H9 (cell line): ENCODE measurements around the gene PLCB1. TPM values are rescaled to one million over a fixed set of nuclear protein-coding genes. Genes with fewer than 3 reads are reported as not detected.

Experiments
- DNase-seq: peaks from one replicate; pipeline ENCODE4 v3.0.0-alpha.2; 2017
- H2AFZ ChIP-seq: one replicate; pipeline ENCODE4 v1.6.1; 2013; ENCODE audit warnings: mild to moderate bottlenecking, low read length, control low read depth, moderate library complexity
- H2AK5ac ChIP-seq: 2 replicates; pipeline ENCODE4 v1.6.1; 2013; ENCODE audit warnings: low read length, control low read depth, mixed read lengths; ENCODE audit not compliant: insufficient read length
- H2BK120ac ChIP-seq: one replicate; pipeline ENCODE4 v1.6.1; 2013; ENCODE audit warnings: low read depth, mild to moderate bottlenecking, low read length, control low read depth, inconsistent platforms; ENCODE audit not compliant: poor library complexity, severe bottlenecking
- H2BK12ac ChIP-seq: 2 replicates; pipeline ENCODE4 v1.6.1; 2013; ENCODE audit warnings: low read length, control low read depth, mixed read lengths, low read depth; ENCODE audit not compliant: insufficient read length
- H2BK15ac ChIP-seq: 2 replicates; pipeline ENCODE4 v1.6.1; 2013; ENCODE audit warnings: low read depth, low read length, control low read depth
- H2BK20ac ChIP-seq: one replicate; pipeline ENCODE4 v1.6.1; 2013; ENCODE audit warnings: low read depth, mild to moderate bottlenecking, low read length, control low read depth, inconsistent platforms; ENCODE audit not compliant: poor library complexity, severe bottlenecking
- H2BK5ac ChIP-seq: 2 replicates; pipeline ENCODE4 v1.6.1; 2013; ENCODE audit warnings: low read length, control low read depth, mixed read lengths; ENCODE audit not compliant: insufficient read length
- H3K14ac ChIP-seq: 2 replicates; pipeline ENCODE4 v1.6.1; 2013; ENCODE audit warnings: low read length, control low read depth; ENCODE audit not compliant: insufficient read depth
- H3K18ac ChIP-seq: 2 replicates; pipeline ENCODE4 v1.6.1; 2013; ENCODE audit warnings: low read depth, mild to moderate bottlenecking, mixed read lengths, low read length, control low read depth; ENCODE audit not compliant: insufficient read length
- H3K23ac ChIP-seq: 2 replicates; pipeline ENCODE4 v1.6.1; 2013; ENCODE audit warnings: low read length, control low read depth, mixed read lengths, low read depth; ENCODE audit not compliant: insufficient read length
- H3K23me2 ChIP-seq: 2 replicates; pipeline ENCODE4 v1.6.1; 2013; ENCODE audit warnings: low read depth, mild to moderate bottlenecking, mixed read lengths, low read length, control low read depth; ENCODE audit not compliant: insufficient read length, poor library complexity, severe bottlenecking
- H3K27ac ChIP-seq: 2 replicates; pipeline ENCODE4 v1.5.1; 2013; ENCODE audit warnings: low read length, control low read depth, mixed read lengths, low read depth; ENCODE audit not compliant: insufficient read length
- H3K27me3 ChIP-seq: 2 replicates; pipeline ENCODE4 v1.6.1; 2013; ENCODE audit warnings: low read length, control low read depth, inconsistent platforms; ENCODE audit not compliant: insufficient read depth
- H3K4ac ChIP-seq: 2 replicates; pipeline ENCODE4 v1.6.1; 2013; ENCODE audit warnings: low read depth, mild to moderate bottlenecking, control low read depth, inconsistent platforms, low read length, moderate library complexity
- H3K4me1 ChIP-seq: 2 replicates; pipeline ENCODE4 v1.6.1; 2013; ENCODE audit warnings: low read length, control low read depth, inconsistent platforms; ENCODE audit not compliant: insufficient read depth
- H3K4me2 ChIP-seq: 2 replicates; pipeline ENCODE4 v1.6.1; 2013; ENCODE audit warnings: low read length, control low read depth, mixed read lengths; ENCODE audit not compliant: insufficient read length, insufficient read depth
- H3K56ac ChIP-seq: 2 replicates; pipeline ENCODE4 v1.6.1; 2013; ENCODE audit warnings: low read depth, mild to moderate bottlenecking, mixed read lengths, low read length, control low read depth; ENCODE audit not compliant: insufficient read length
- H3K79me1 ChIP-seq: 2 replicates; pipeline ENCODE4 v1.6.1; 2013; ENCODE audit warnings: low read depth, mild to moderate bottlenecking, moderate library complexity, low read length, control low read depth, inconsistent platforms; ENCODE audit not compliant: insufficient read depth, poor library complexity, severe bottlenecking
- H3K79me2 ChIP-seq: 2 replicates; pipeline ENCODE4 v1.6.1; 2013; ENCODE audit warnings: low read length, control low read depth, inconsistent platforms; ENCODE audit not compliant: insufficient read depth
- H3K9ac ChIP-seq: 2 replicates; pipeline ENCODE4 v1.6.1; 2013; ENCODE audit warnings: low read length, control low read depth, mixed read lengths; ENCODE audit not compliant: insufficient read length; ENCODE audit errors: extremely low read depth
- H3K9me3 ChIP-seq: one replicate; pipeline ENCODE4 v1.6.1; 2013; ENCODE audit warnings: low read depth, low read length, inconsistent platforms; ENCODE audit not compliant: control insufficient read depth
- H3T11ph ChIP-seq: one replicate; pipeline ENCODE4 v1.6.1; 2013; ENCODE audit warnings: mild to moderate bottlenecking, low read length, control low read depth, inconsistent platforms
- H4K20me1 ChIP-seq: one replicate; pipeline ENCODE4 v1.6.1; 2013; ENCODE audit not compliant: control insufficient read depth, insufficient read length, insufficient read depth
- H4K5ac ChIP-seq: 2 replicates; pipeline ENCODE4 v1.6.1; 2013; ENCODE audit warnings: low read depth, mild to moderate bottlenecking, mixed read lengths, low read length, control low read depth; ENCODE audit not compliant: insufficient read length
- H4K8ac ChIP-seq: replicated peaks from 2 replicates; pipeline ENCODE4 v1.6.1; 2013; ENCODE audit warnings: low read length, control low read depth, mixed read lengths, low read depth; ENCODE audit not compliant: insufficient read length
- H4K91ac ChIP-seq: 2 replicates; pipeline ENCODE4 v1.6.1; 2013; ENCODE audit warnings: low read depth, mild to moderate bottlenecking, moderate library complexity, mixed read lengths, low read length, control low read depth; ENCODE audit not compliant: insufficient read length
- H3K27ac Mint-ChIP-seq, 3 experiments: 2 replicates in 2 of 3; 3 replicates in 1 of 3; pipeline ENCODE4 v1.8.0; 2020 to 2021; ENCODE audit warnings: mixed read lengths in 3 of 3, mild to moderate bottlenecking in 1 of 3, moderate library complexity in 1 of 3
- H3K27me3 Mint-ChIP-seq: 2 replicates; pipeline ENCODE4 v1.8.0; 2021; ENCODE audit warnings: low read depth, mild to moderate bottlenecking, moderate library complexity, mixed read lengths
- H3K36me3 Mint-ChIP-seq, 3 experiments: 2 replicates in 2 of 3; 3 replicates in 1 of 3; pipeline ENCODE4 v1.8.0; 2020 to 2021; ENCODE audit warnings: low read depth in 3 of 3, mixed read lengths in 3 of 3; ENCODE audit not compliant: insufficient read depth in 1 of 3
- H3K4me1 Mint-ChIP-seq, 2 experiments: 2 replicates each; pipeline ENCODE4 v1.8.0; 2020; ENCODE audit warnings: mixed read lengths in 2 of 2
- H3K4me3 Mint-ChIP-seq, 2 experiments: 2 replicates in 1 of 2; 3 replicates in 1 of 2; pipeline ENCODE4 v1.8.0; 2020 to 2021; ENCODE audit warnings: mild to moderate bottlenecking in 2 of 2, mixed read lengths in 2 of 2, moderate library complexity in 1 of 2
- H3K9me3 Mint-ChIP-seq, 2 experiments: 2 replicates in 1 of 2; 3 replicates in 1 of 2; pipeline ENCODE4 v1.8.0; 2020; ENCODE audit warnings: mild to moderate bottlenecking in 2 of 2, mixed read lengths in 2 of 2, moderate library complexity in 1 of 2
- WGBS: extraction: QIAGEN DNeasy Blood & Tissue Kit; methylation state at CpG from one replicate; pipeline ENCODE4 v1.1.7; 2013; ENCODE audit warnings: missing lambda C conversion rate, low lambda C conversion rate, mixed read lengths; ENCODE audit not compliant: insufficient read length; ENCODE audit errors: extremely low coverage; 5-methylcytosine and 5-hydroxymethylcytosine counted together
- total RNA-seq: library from RNA; stranded (reverse); gene quantifications from 2 replicates; pipeline ENCODE4 v1.2.1, GENCODE V29; 2021
- TF ChIP-seq, protein P1 (sequence below): fragments of 200-600 bp; sonication (generic); conservative IDR thresholded peaks from 3 replicates; pipeline ENCODE4 v1.8.0; 2021; ENCODE audit warnings: antibody characterized with exemption, mild to moderate bottlenecking

PLCB1 gene
- total RNA-seq, 1 experiment from 2014 or later = 11.5 TPM

DNA sequence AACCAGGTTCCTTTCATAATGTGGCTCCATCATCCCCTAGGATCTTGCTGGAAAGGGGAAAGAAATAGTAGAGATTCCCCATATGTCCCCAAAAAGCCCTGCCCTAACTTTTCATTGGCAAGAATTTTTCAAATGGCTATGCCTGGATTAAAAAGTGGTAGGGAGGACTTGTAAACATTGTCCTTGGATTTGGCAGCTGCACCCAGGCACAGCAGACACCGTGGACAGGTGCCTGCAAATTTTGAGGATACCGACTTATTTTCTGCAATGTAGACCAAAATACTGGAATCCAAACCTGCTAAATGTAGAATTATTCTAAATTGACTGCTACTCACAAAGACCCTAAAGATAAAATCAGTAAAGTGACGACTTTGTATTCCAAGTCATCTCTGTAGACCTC lies 733.6 kb downstream of the PLCB1 start:
- Histone ChIP-seq H3K4ac (no peak overlapping the region), H3T11ph (no peak overlapping the region), H3K9me3 (no peaks in the 10 kb centered on the region), H3K79me2 (no peaks in the 10 kb centered on the region), H4K5ac (no peak overlapping the region), H3K18ac (no peak overlapping the region), H2AK5ac (no peak overlapping the region), H2BK12ac (no peak overlapping the region), H4K20me1 (no peaks in the 10 kb centered on the region), H3K23me2 (no peaks in the 10 kb centered on the region), H2BK5ac (no peak overlapping the region), H3K14ac (no peak overlapping the region), H3K23ac (no peak overlapping the region), H2BK15ac (no peak overlapping the region), H3K27ac (no peak overlapping the region), H3K4me2 (no peak overlapping the region), H3K4me1 (peaks cover 4% of the 10 kb centered on the region; the same call in 1 of the 2 replicates), H2AFZ (no peak overlapping the region), H3K79me1 (no peaks in the 10 kb centered on the region), H4K8ac (no peak overlapping the region), H3K56ac (no peak overlapping the region), H2BK120ac (no peak overlapping the region), H3K27me3 (no peaks in the 10 kb centered on the region), H2BK20ac (no peak overlapping the region), H3K9ac (no peak overlapping the region), H4K91ac (no peak overlapping the region)
- Mint-ChIP-seq H3K9me3 (no peaks in the 10 kb centered on the region), H3K27me3 (no peaks in the 10 kb centered on the region), H3K4me3 (no peak overlapping the region), H3K27ac (no peak overlapping the region), H3K36me3 (no peaks in the 10 kb centered on the region), H3K4me1 (peaks cover 15 to 21% of the 10 kb centered on the region in 2 experiments)
- no CpG with 5 or more reads among the region's 3 CpGs for WGBS
- DNase-seq = no peak
- TF ChIP-seq, protein P1, sequence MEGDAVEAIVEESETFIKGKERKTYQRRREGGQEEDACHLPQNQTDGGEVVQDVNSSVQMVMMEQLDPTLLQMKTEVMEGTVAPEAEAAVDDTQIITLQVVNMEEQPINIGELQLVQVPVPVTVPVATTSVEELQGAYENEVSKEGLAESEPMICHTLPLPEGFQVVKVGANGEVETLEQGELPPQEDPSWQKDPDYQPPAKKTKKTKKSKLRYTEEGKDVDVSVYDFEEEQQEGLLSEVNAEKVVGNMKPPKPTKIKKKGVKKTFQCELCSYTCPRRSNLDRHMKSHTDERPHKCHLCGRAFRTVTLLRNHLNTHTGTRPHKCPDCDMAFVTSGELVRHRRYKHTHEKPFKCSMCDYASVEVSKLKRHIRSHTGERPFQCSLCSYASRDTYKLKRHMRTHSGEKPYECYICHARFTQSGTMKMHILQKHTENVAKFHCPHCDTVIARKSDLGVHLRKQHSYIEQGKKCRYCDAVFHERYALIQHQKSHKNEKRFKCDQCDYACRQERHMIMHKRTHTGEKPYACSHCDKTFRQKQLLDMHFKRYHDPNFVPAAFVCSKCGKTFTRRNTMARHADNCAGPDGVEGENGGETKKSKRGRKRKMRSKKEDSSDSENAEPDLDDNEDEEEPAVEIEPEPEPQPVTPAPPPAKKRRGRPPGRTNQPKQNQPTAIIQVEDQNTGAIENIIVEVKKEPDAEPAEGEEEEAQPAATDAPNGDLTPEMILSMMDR = no peak
